Dermis blood vessel endothelial cell (primary cell): ENCODE results near the gene SYT2. TPM values are rescaled to one million over a fixed set of nuclear protein-coding genes. Genes with fewer than 3 reads are reported as not detected.
A peak's percentile ranks its signal among the peaks of the same experiment; 100 is the strongest.

Experiments
- DNase-seq: peaks from one replicate; pipeline ENCODE4 v3.0.0; 2010
- total RNA-seq: library from RNA; depleted of rRNA; stranded (reverse); fragments of >200 nt; gene quantifications from 2 replicates; pipeline ENCODE4 v1.2.3, GENCODE V29; 2014

SYT2 gene
- total RNA-seq, 1 donor from 2014 or later: under 0.01 TPM

GRCh38 chr1:202703191-202703590 is 7.1 kb downstream of the SYT2 start:
- DNase-seq: no peak

DNA sequence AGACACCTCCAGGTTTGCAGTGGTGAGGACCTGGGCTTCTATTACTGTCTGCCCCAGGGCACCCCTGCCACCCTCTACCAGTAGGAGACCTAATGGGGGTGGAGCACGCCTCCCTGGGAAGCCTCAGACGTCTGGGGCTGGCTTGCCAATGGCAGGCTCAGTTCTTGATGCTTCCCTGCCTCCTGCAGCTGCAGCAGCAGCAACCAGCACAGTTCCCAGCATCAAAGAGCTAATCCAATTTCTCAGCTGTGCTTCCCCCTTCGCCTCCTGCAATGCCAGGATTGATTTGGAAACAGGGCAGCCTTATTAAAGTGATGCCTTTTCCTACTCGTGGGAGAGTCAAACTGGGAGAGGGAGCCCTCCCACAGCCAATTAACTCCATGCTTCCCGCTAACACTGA is 8.2 kb downstream of the SYT2 start:
- DNase-seq: no peak

- DNase-seq: no peak
Measured at GRCh38 chr1:202701200-202701599, 9.1 kb downstream of the SYT2 start.

- DNase-seq: no peak
Measured at GRCh38 chr1:202700061-202700460, 10.2 kb downstream of the SYT2 start.

DNA sequence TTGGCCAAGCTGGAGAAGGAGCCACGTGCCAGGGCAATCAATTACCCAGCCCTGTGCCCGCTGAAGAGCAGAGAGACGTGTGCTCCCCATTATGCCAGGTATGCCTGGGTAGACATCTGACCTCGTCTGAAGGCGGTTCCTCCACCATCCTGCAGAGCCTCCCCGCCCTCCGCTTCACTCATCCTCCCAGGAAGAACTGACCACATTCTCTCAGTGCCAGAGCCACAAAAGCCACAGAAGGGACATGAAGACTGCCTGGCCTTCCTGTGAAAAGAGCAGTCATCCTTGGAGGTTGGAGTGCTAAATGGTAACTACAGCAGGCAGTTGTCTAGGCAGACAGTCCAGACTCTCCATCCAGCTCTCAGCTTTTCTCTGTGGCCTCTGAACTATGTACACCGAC is 12.0 kb downstream of the SYT2 start:
- DNase-seq: no peak

- DNase-seq: no peak
Measured at GRCh38 chr1:202697038-202697437, 13.2 kb downstream of the SYT2 start.

DNA sequence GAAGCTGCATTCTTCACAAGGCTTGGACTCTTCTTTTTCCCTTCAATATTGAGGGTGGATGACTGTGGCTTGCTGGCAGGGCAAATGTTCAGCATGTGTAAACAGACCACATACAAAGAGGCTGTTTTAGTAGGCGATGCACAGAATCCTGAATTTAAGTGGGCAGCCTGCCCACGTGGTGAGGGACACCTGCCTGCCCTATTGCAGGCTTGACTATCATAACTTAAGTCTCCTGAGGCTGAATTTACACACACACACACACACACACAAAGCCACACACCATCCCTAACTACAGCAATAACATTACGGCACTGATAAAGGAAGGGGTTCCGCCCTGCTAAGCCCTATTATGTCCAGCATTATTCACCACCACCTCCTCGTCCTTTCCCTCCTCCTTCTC is 15.9 kb downstream of the SYT2 start:
- no peak for DNase-seq

DNA sequence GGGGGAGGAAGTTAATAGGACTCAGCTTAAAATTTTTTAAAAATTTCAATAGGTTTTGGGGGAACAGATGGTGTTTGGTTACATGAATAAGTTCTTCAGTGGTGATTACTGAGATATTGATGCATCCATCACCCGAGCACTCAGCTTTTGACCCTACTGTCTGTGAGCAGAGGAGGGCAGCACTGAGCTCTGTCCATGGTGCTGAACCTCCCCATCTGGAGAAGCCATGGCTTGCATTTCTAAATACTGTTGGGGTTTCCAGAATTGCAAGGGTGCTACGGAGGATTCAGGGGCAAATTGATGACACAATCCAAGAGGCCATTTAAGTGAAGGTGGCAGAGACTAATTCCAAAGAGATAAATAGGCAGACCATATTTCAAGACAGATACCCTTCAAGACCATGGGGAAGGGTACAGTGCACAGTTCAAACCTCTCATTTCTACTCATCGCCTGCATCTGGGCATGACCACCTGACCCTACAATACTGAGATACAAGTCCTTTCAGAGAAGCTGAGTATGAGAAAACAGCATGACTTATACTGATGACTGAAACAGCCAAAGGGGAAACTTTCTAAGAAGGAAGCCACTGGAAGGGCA is 17.2 kb downstream of the SYT2 start:
- peak; percentile 83 for DNase-seq

- no peak for DNase-seq
Measured at GRCh38 chr1:202691816-202692215, 18.4 kb downstream of the SYT2 start.

GRCh38 chr1:202689493-202690342 is 20.5 kb downstream of the SYT2 start:
- no peak for DNase-seq

DNA sequence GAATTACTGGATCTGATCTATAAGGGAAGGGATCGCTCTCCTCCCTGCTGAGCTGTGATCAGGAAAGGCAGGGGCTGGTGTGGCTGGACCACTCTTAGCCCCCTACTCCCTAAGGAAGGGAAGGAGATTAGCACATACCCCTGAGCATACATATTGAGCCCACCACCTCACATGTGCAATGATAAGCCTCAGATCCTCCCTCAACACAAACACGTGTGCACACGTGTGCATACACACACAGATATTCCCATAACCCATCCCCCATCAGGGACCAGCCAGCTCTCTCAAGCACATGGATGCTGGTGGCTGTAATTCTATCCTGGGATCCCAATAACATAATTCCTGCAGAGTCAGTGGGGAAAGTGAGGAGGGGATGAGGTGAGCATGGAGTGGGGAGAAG is 21.2 kb downstream of the SYT2 start:
- DNase-seq: no peak

DNA sequence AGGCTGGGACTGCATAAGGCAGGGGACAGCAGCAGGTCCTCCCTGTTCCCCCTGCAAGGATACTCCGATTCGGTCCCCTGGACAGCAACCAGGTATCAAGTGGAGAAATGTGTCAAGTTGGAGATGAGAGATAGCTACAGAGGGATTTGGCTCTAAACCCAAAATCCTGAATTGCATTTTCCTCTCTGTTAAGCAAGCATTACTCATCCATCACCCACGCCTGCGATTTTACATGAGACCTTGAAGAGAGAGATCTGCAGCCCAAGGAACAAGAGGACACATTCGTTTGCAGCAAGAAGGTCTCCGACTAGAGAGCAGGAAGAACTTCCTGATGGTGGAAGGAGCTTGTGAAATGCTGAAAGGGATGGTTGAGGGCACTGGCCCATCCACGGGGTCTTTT is 21.9 kb downstream of the SYT2 start:
- no peak for DNase-seq

GRCh38 chr1:202687798-202688197 is 22.5 kb downstream of the SYT2 start:
- no peak for DNase-seq

DNA sequence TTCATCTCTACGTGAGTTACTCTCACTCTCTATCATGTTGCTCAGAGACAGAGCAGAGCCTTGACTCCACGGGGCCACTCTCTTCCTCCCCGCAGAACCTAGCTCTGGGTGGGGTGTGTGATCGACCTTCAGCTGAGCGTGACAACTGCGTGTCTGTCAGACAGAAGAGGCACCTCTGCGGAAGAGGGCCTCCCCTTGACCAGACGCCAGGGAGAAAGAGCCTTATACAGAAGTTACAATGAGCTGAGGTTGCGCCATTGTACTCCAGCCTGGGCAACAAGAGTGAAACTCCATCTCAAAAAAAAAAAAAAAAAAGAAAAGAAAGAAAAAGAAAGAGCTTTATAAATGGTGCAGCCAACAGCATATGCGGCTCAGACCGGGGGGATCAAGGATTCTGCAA is 22.9 kb downstream of the SYT2 start:
- DNase-seq: no peak

- peak; percentile 36 for DNase-seq
Measured at GRCh38 chr1:202685641-202686040, 24.6 kb downstream of the SYT2 start.

DNA sequence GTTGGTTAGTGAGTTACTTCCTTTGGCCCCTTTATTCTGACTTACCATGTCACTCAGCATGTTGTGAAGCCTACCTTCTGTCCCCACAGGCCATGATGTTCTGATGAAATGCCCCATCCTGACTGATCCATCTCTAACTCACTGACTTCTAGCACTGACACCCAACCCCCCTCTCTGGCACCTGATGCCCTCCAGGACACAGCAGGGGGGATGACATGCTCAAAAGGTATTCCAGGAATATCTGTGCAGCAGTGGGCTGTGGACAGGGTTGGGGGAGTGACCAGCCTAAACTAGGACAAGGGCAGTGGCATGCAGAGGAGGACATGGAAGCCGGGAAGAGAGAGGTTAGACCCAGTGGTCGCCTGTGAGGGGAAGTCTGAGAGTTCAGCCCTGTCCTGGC is 25.5 kb downstream of the SYT2 start:
- no peak for DNase-seq

DNA sequence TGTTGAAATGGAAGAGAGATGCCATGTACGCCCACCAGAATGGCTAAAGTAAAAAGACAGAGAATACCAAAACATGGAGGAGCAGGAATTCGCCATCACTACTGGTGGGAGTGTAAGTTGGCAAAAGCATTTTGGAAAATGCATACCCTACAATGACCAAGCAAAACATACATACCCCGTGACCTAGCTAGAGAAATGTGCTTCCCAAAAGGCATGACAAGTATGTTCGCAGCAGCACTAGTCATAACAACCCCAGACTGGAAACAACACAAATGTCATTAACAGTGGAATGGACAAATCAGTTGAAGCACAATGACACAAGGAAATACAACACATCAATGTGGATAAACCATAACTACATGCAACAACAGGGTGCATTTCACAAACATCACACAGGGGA is 27.2 kb downstream of the SYT2 start:
- DNase-seq: no peak

DNA sequence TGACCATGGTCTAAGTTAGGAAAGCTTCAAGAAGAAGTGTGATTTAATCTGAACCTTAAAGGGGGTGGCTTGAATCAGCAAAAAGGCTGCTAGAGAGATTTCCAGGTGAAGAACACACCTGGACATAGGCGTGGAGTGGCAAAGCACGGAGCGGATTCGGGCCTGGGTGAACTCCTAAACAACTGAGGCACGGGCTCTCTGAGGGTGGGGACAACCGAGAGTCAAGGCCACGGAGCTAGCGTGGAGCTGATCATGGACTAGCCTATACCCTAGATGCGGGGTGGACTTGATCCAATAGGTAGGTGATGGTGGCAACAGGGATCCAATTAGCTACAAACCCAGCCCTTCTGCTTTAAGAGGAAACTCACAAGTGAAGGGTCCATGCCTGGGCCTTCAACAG is 27.8 kb downstream of the SYT2 start:
- no peak for DNase-seq

DNA sequence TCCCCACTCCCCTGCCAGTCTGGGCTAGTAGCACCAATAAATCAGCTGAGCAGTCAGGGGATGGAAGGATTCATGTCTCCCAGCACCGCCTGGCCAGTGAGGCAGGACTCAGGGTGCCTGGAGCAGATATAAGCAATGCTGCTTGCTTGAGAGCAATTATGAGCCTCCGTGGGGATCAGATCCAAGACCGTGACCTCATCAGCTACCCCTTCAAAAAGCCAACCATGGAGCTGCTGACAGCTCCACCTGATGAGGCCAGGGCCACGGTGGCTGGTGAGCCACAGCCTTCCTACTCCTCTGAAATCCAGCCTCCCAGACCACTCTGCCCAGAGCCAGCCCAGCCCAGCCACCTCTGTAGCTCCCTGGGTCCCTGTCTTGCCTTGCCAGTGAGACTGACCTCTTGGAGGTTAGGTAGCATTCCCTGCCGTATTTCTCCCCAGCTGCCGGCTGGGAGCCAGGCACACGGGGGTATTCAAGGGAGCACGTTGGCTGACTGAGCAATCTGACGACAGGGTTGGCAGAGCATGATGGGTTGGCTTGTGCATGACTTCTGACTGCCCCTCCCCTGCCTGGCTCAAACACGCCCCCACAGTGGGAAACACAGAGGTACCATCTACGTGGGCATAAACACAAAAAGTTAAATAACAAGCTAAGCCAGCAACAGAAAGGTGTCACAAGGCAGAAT is 28.4 kb downstream of the SYT2 start:
- no peak for DNase-seq

GRCh38 chr1:202680586-202681352 is 29.5 kb downstream of the SYT2 start:
- no peak for DNase-seq

GRCh38 chr1:202679406-202680177 is 30.7 kb downstream of the SYT2 start:
- no peak for DNase-seq

- DNase-seq: no peak
Measured at GRCh38 chr1:202677433-202677832, 32.8 kb downstream of the SYT2 start.
